HepG2 (cell line): ENCODE data around the gene ZFAND3. TPM values are rescaled to one million over a fixed set of nuclear protein-coding genes. Genes with fewer than 3 reads are reported as not detected.
A peak's percentile ranks its signal among the peaks of the same experiment; 100 is the strongest.

Experiments used
- ARNTL ChIP-seq: sonication (generic); formaldehyde crosslinking; IDR thresholded peaks from 2 replicates; pipeline ENCODE4 v1.4.0; 2020; ENCODE audit warnings: mild to moderate bottlenecking, missing genetic modification reagents
- ATF7-NPFF ChIP-seq: sonication (generic); formaldehyde crosslinking; IDR thresholded peaks from 2 replicates; pipeline ENCODE4 v1.8.1; 2023; ENCODE audit warnings: mild to moderate bottlenecking, low read depth, missing genetic modification reagents, moderate library complexity
- CBX1 ChIP-seq: IDR thresholded peaks from one replicate; pipeline ENCODE4 v1.6.1; 2016; ENCODE audit warnings: antibody characterized with exemption, low read depth
- CSRNP1 ChIP-seq: sonication (generic); formaldehyde crosslinking; IDR thresholded peaks from 2 replicates; pipeline ENCODE4 v1.8.1; 2023; ENCODE audit warnings: mild to moderate bottlenecking, missing genetic modification reagents
- CTCF ChIP-seq: sonication (generic); formaldehyde crosslinking; IDR thresholded peaks from 2 replicates; pipeline ENCODE4 v1.5.0; 2020; ENCODE audit warnings: mild to moderate bottlenecking, missing genetic modification reagents, moderate library complexity
- ELF1 ChIP-seq: sonication (generic); formaldehyde crosslinking; IDR thresholded peaks from 2 replicates; pipeline ENCODE4 v1.4.0; 2020; ENCODE audit warnings: missing genetic modification reagents
- ETV5 ChIP-seq: IDR thresholded peaks from 2 replicates; pipeline ENCODE4 v1.6.1; 2018; ENCODE audit warnings: missing biosample characterization, missing genetic modification reagents, inconsistent platforms, borderline replicate concordance
- FOXA3 ChIP-seq: IDR thresholded peaks from 2 replicates; pipeline ENCODE4 v1.6.1; 2016; ENCODE audit warnings: missing genetic modification reagents, missing compliant biosample characterization
- GATAD2A ChIP-seq: IDR thresholded peaks from 2 replicates; pipeline ENCODE4 v1.6.1; 2016
- HOXA5 ChIP-seq: sonication (generic); formaldehyde crosslinking; IDR thresholded peaks from 2 replicates; pipeline ENCODE4 v1.4.0; 2020; ENCODE audit warnings: missing genetic modification reagents
- ISX ChIP-seq: sonication (generic); formaldehyde crosslinking; conservative IDR thresholded peaks from 2 replicates; pipeline ENCODE4 v1.5.0; 2020; ENCODE audit warnings: missing genetic modification reagents
- KDM3A ChIP-seq: IDR thresholded peaks from 2 replicates; pipeline ENCODE4 v1.6.1; 2018; ENCODE audit warnings: low read depth, missing compliant biosample characterization
- KLF9 ChIP-seq: IDR thresholded peaks from 2 replicates; pipeline ENCODE4 v1.6.1; 2016; ENCODE audit warnings: low read depth
- KMT2B ChIP-seq: IDR thresholded peaks from 2 replicates; pipeline ENCODE4 v1.6.1; 2016; ENCODE audit warnings: missing genetic modification reagents, missing compliant biosample characterization
- MEIS2 ChIP-seq: sonication (generic); formaldehyde crosslinking; IDR thresholded peaks from 2 replicates; pipeline ENCODE4 v1.9.0; 2021; ENCODE audit warnings: mild to moderate bottlenecking, missing genetic modification reagents
- NR2C2 ChIP-seq: sonication (generic); formaldehyde crosslinking; IDR thresholded peaks from 2 replicates; pipeline ENCODE4 v1.4.0; 2020; ENCODE audit warnings: missing genetic modification reagents, mild to moderate bottlenecking, moderate library complexity, borderline replicate concordance
- POGZ ChIP-seq: sonication (generic); formaldehyde crosslinking; IDR thresholded peaks from 2 replicates; pipeline ENCODE4 v1.4.0; 2020; ENCODE audit warnings: mild to moderate bottlenecking, missing genetic modification reagents
- RXRB ChIP-seq: IDR thresholded peaks from 2 replicates; pipeline ENCODE4 v1.6.1; 2016; ENCODE audit warnings: borderline replicate concordance, missing genetic modification reagents, missing compliant biosample characterization
- SMYD3 ChIP-seq: sonication (generic); formaldehyde crosslinking; IDR thresholded peaks from 2 replicates; pipeline ENCODE4 v1.8.1; 2023; ENCODE audit warnings: mild to moderate bottlenecking, missing genetic modification reagents
- TERF1 ChIP-seq: sonication (generic); formaldehyde crosslinking; IDR thresholded peaks from 2 replicates; pipeline ENCODE4 v1.8.0; 2022; ENCODE audit warnings: mild to moderate bottlenecking, missing genetic modification reagents, moderate library complexity
- ZNF207 ChIP-seq: fragments of 450-650 bp; IDR thresholded peaks from 2 replicates; pipeline ENCODE4 v1.6.1; 2016; ENCODE audit warnings: antibody characterized with exemption, borderline replicate concordance
- ZNF230 ChIP-seq: sonication (generic); formaldehyde crosslinking; IDR thresholded peaks from 2 replicates; pipeline ENCODE4 v1.4.0; 2020; ENCODE audit warnings: mild to moderate bottlenecking, missing genetic modification reagents
- ZNF235 ChIP-seq: sonication (generic); formaldehyde crosslinking; IDR thresholded peaks from 2 replicates; pipeline ENCODE4 v1.8.1; 2023; ENCODE audit warnings: mild to moderate bottlenecking, missing genetic modification reagents, borderline replicate concordance
- ZNF333 ChIP-seq: sonication (generic); formaldehyde crosslinking; IDR thresholded peaks from 2 replicates; pipeline ENCODE4 v1.4.0; 2020; ENCODE audit warnings: mild to moderate bottlenecking, missing genetic modification reagents, borderline replicate concordance
- ZNF780A ChIP-seq: sonication (generic); formaldehyde crosslinking; IDR thresholded peaks from 2 replicates; pipeline ENCODE4 v1.8.0; 2022; ENCODE audit warnings: mild to moderate bottlenecking, missing genetic modification reagents, moderate library complexity
- polyA plus RNA-seq, 8 experiments: library from polyadenylated mRNA; depleted of rRNA in 3 of 8; stranded (reverse) in 7 of 8; unstranded in 1 of 8; fragments of >200 nt; fragmentation: Illumina TruSeq in 4 of 8; extraction: Trizol in 4 of 8; gene quantifications; 2 replicates each; pipeline versions ENCODE4 v1.2.1 to v1.2.3, GENCODE V29; 2011 to 2016; ENCODE audit warnings: low read depth in 4 of 8, missing spikeins in 1 of 8, mixed read lengths in 1 of 8; ENCODE audit not compliant: insufficient read depth in 1 of 8
- total RNA-seq, 5 experiments: library from RNA; depleted of rRNA; stranded (reverse); fragments of >200 nt; fragmentation: Illumina TruSeq; extraction: Trizol; gene quantifications; 2 replicates each; pipeline ENCODE4 v1.2.3, GENCODE V29; 2016; ENCODE audit warnings: low read depth in 1 of 5
- TF ChIP-seq, protein P1 (sequence below): sonication (generic); formaldehyde crosslinking; IDR thresholded peaks from 2 replicates; pipeline ENCODE4 v1.5.1; 2020; ENCODE audit warnings: missing genetic modification reagents, mild to moderate bottlenecking, borderline replicate concordance

The ZFAND3 gene
- total and polyA plus RNA-seq, 2 of the 13 experiments (the other 11 are each of a cell fraction or from before 2014, with no cell fraction given): 16.4 to 17.1 TPM

DNA sequence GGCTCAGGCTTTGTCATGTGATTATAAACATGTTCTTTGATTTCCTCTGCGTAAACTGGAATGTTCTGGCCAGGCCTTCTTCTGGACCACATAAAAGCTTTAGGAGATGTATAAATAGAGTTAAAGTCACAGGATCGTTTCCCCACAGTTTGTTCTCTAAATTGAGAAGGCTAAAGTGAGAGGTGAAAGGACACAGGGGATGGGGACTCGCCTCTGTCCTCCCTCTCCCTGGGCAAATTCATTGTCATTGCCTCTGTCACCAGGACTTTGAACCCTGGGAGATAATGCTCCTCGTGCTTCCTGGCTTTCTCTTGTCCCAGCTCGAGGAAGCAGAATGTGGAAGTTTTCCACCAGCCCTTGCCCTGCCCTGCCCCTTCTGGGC, 20.3 kb upstream of the ZFAND3 start (continued):
- TF ChIP-seq, protein P1, sequence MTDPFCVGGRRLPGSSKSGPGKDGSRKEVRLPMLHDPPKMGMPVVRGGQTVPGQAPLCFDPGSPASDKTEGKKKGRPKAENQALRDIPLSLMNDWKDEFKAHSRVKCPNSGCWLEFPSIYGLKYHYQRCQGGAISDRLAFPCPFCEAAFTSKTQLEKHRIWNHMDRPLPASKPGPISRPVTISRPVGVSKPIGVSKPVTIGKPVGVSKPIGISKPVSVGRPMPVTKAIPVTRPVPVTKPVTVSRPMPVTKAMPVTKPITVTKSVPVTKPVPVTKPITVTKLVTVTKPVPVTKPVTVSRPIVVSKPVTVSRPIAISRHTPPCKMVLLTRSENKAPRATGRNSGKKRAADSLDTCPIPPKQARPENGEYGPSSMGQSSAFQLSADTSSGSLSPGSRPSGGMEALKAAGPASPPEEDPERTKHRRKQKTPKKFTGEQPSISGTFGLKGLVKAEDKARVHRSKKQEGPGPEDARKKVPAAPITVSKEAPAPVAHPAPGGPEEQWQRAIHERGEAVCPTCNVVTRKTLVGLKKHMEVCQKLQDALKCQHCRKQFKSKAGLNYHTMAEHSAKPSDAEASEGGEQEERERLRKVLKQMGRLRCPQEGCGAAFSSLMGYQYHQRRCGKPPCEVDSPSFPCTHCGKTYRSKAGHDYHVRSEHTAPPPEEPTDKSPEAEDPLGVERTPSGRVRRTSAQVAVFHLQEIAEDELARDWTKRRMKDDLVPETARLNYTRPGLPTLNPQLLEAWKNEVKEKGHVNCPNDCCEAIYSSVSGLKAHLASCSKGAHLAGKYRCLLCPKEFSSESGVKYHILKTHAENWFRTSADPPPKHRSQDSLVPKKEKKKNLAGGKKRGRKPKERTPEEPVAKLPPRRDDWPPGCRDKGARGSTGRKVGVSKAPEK (CRISPR knock-in tag): peak; percentile 32; the same call in 1 of the 2 replicates
- no peak for TF ChIP-seq ZNF207
- no peak for TF ChIP-seq ZNF333 (CRISPR knock-in tag)
- peak; percentile 51 for TF ChIP-seq CBX1
- no peak for TF ChIP-seq HOXA5 (CRISPR knock-in tag)
- peak; percentile 85 for TF ChIP-seq ETV5 (CRISPR knock-in tag)
- peak; percentile 66; the same call in 1 of the 2 replicates for TF ChIP-seq POGZ (CRISPR knock-in tag)
- TF ChIP-seq RXRB (CRISPR knock-in tag): peak; percentile 93
- peak; percentile 78 for TF ChIP-seq ELF1 (CRISPR knock-in tag)
- TF ChIP-seq KLF9 (CRISPR knock-in tag): 0 out of 2 replicates have a peak, but pooled peaks have one; percentile 79
- no peak for TF ChIP-seq ZNF780A (CRISPR knock-in tag)
- TF ChIP-seq SMYD3 (CRISPR knock-in tag): peak; percentile 74
- TF ChIP-seq KMT2B: peak; percentile 47; the same call in 1 of the 2 replicates
- peak; percentile 77 for TF ChIP-seq FOXA3 (CRISPR knock-in tag)
- no peak; the same call in 1 of the 2 replicates for TF ChIP-seq MEIS2
- TF ChIP-seq ZNF230 (CRISPR knock-in tag): peak; percentile 84; the same call in 1 of the 2 replicates
- peak; percentile 52; the same call in 1 of the 2 replicates for TF ChIP-seq CSRNP1 (CRISPR knock-in tag)
- peak; percentile 81 for TF ChIP-seq NR2C2 (CRISPR knock-in tag)
- peak; percentile 91 for TF ChIP-seq GATAD2A
- 0 out of 2 replicates have a peak, but pooled peaks have one; percentile 57 for TF ChIP-seq ATF7-NPFF (CRISPR knock-in tag)
- TF ChIP-seq ZNF235 (CRISPR knock-in tag): no peak
- peak; percentile 76; the same call in 1 of the 2 replicates for TF ChIP-seq KDM3A (CRISPR knock-in tag)
- peak; percentile 84 for TF ChIP-seq ARNTL (CRISPR knock-in tag)
- TF ChIP-seq TERF1: no peak
- TF ChIP-seq CTCF (CRISPR knock-in tag): 0 out of 2 replicates have a peak, but pooled peaks have one; percentile 29
- no peak for TF ChIP-seq ISX
